Adipocyte (in vitro differentiated cells): Measurements from ENCODE around the gene PEAR1.
A peak's percentile ranks its signal among the peaks of the same experiment; 100 is the strongest.

Source experiments
- DNase-seq: peaks from one replicate; pipeline ENCODE4 v3.0.0-alpha.2; 2015; ENCODE audit warnings: low read depth
- H3K27me3 ChIP-seq: replicated peaks from 2 replicates; pipeline ENCODE4 v1.7.0; 2013; ENCODE audit warnings: mild to moderate bottlenecking, low read length, moderate library complexity; ENCODE audit not compliant: control insufficient read depth, insufficient read depth
- H3K36me3 ChIP-seq: 2 replicates; pipeline ENCODE4 v1.7.0; 2013; ENCODE audit warnings: low read length, mild to moderate bottlenecking, moderate library complexity; ENCODE audit not compliant: control insufficient read depth, insufficient read depth, severe bottlenecking
- H3K4me1 ChIP-seq: 2 replicates; pipeline ENCODE4 v1.7.0; 2013; ENCODE audit warnings: mild to moderate bottlenecking, low read length, moderate library complexity; ENCODE audit not compliant: control insufficient read depth, insufficient read depth
- H3K4me3 ChIP-seq: 2 replicates; pipeline ENCODE4 v1.7.0; 2013; ENCODE audit warnings: mild to moderate bottlenecking, low read length, moderate library complexity
- H3K9ac ChIP-seq: 2 replicates; pipeline ENCODE4 v1.7.0; 2013; ENCODE audit warnings: mild to moderate bottlenecking, low read length, moderate library complexity
- H3K9me3 ChIP-seq: 2 replicates; pipeline ENCODE4 v1.7.0; 2013; ENCODE audit warnings: mild to moderate bottlenecking, low read length, moderate library complexity; ENCODE audit not compliant: control insufficient read depth

Gene PEAR1

DNA sequence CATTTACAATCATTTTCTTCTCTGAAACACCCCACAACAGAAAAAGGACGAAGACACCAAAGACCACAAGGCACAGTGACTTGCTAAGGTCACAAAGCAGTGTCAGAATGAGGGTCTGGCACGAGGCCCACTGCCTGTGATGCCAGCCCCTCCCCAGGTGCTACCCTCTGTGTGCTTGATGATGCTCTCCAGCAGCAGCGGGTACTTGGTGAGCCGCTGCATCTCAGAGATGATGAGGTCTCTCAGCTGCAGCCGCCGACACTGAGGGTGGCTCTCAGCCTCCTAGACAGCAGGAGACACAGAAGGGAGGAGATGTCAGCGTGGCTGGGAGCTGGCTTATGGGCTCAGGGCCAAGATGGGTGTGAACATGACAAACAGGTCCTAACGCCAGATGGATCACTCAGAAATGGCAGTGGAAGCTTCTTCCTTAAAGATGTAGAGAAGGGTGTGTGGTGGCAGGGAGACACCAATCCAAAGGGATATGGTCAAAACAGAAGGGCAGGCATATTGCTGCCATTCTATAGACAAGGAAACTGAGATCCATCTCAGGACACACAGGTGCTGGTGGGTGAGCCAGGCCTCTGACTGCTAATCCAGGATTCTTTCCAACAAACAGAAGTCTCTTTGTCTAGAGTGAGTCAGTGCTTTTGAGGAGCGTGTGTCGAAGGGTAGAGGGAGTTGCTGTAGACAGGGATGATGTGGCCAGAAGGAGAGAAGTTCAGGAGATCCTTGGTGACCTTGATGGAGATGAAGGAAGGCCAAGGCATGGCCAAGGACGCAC is 52.6 kb downstream of the PEAR1 start:
- DNase-seq: no peak
- Histone ChIP-seq H3K36me3 (peaks cover 97% of the 10 kb centered on the region), H3K4me3 (no peak overlapping the region), H3K9me3 (no peaks in the 10 kb centered on the region), H3K9ac (no peak overlapping the region), H3K27me3 (no peaks in the 10 kb centered on the region), H3K4me1 (no peaks in the 10 kb centered on the region)

DNA sequence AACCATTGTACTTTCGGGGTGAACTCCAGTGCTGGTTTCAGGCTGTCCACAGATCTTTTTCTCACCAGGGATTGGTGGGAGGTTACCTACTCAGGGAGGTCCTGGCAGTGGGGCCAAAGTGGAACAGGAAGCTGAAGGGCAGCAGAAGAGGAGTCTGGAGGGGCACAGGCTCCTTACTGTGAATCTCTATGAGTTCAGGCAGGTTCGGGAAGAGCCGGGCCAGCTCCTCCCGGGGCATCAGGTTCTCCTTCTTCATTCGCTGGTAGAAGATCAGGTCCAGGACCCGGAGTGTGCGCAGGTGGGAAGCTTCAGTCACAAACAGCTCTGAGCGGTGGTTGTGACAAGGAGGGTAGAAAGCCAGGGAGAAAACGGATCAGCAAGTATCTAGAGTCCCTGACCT is 53.6 kb downstream of the PEAR1 start:
- Histone ChIP-seq H3K9ac (no peak overlapping the region), H3K27me3 (no peaks in the 10 kb centered on the region), H3K4me3 (no peak overlapping the region), H3K9me3 (no peaks in the 10 kb centered on the region), H3K4me1 (no peaks in the 10 kb centered on the region), H3K36me3 (peaks cover 97% of the 10 kb centered on the region)
- no peak for DNase-seq

DNA sequence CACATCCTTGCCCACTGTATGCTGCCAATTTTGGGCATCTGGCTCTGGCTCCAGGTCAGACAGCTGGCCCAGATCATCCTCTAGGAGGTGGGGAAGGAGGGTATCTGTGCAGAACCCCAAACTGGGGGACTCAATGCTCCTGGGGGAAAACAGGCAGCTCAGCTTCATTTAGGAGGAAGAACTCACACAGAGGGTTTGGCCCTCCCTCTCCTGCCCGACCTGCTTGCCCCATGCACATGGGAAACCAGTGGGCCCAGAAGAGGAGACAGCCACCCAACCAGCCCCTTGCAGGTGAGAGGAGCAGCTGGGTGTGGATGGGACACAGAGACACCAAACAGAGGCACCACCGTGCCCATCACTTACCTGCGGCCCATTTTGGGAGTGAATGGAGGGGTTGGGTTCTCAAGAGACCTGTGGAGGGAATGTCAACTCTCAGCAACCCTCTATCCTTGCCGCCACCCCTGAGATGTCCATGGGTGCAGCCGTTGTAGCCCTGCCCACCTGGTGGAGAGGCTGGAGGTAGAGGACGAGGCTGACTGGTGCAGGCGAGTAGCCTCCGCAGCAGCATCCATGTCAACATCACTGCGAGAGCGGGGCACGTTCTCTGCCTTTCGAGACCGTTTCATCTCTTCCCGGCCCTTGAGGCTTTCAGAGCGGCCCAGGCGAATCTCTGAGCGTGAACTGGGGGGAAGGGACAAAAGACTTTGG is 54.5 kb downstream of the PEAR1 start:
- Histone ChIP-seq H3K4me3 (no peak overlapping the region), H3K9ac (no peak overlapping the region), H3K27me3 (no peaks in the 10 kb centered on the region), H3K9me3 (no peaks in the 10 kb centered on the region), H3K4me1 (no peaks in the 10 kb centered on the region), H3K36me3 (peaks cover 97% of the 10 kb centered on the region)
- DNase-seq: no peak

GRCh38 chr1:156948708-156949107 is 55.2 kb downstream of the PEAR1 start:
- no peaks in the 10 kb centered on the region for H3K9me3 ChIP-seq
- DNase-seq: no peak
- H3K9ac ChIP-seq: no peak overlapping the region
- H3K27me3 ChIP-seq: no peaks in the 10 kb centered on the region
- peaks cover 98% of the 10 kb centered on the region for H3K36me3 ChIP-seq
- no peak overlapping the region for H3K4me3 ChIP-seq
- H3K4me1 ChIP-seq: no peaks in the 10 kb centered on the region

DNA sequence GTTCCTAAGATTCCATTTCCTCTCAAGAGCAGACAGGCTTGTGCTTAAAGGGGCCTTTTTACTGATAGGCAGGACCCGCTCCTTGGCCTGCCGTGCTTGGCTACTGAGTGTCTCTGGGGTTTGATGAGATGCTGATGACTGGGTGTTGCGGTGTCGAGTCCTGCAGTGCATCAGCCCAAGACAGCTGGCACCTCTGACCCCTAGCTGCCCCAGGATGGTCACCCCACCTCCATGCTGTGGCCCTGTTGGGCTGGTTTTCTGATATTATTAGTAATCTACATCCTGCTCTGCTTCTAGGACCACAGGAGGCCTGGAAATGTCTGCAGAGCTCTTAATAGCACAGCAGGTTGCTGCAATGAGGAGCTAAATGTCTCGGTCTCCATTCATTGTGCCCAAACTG is 55.6 kb downstream of the PEAR1 start:
- Histone ChIP-seq H3K27me3 (no peaks in the 10 kb centered on the region), H3K4me1 (no peaks in the 10 kb centered on the region), H3K4me3 (no peak overlapping the region), H3K9ac (no peak overlapping the region), H3K9me3 (no peaks in the 10 kb centered on the region), H3K36me3 (peaks cover 96% of the 10 kb centered on the region)
- DNase-seq: no peak

DNA sequence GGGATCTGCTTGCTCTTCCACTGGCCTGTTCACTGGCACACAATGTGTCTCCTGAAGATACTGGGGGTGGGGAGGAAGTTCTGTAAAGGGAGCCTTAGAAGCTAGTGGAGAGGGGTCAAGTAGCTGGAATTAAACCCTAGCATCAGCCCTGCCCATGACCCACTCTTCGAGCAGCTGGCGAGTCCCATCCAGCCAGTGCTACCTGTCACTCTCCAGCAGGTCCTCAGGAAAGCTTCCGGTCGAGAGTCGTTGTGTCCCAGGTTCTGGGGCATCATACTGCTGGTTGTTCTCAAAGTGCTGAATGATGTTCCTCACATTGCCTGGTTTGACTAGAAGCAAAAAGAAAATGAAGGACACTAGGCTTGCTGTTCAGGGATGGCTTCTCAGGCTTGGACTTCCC is 57.9 kb downstream of the PEAR1 start:
- no peaks in the 10 kb centered on the region for H3K27me3 ChIP-seq
- no peak overlapping the region for H3K4me3 ChIP-seq
- no peaks in the 10 kb centered on the region for H3K9me3 ChIP-seq
- peaks cover 94% of the 10 kb centered on the region for H3K36me3 ChIP-seq
- H3K9ac ChIP-seq: no peak overlapping the region
- H3K4me1 ChIP-seq: no peaks in the 10 kb centered on the region
- no peak for DNase-seq

DNA sequence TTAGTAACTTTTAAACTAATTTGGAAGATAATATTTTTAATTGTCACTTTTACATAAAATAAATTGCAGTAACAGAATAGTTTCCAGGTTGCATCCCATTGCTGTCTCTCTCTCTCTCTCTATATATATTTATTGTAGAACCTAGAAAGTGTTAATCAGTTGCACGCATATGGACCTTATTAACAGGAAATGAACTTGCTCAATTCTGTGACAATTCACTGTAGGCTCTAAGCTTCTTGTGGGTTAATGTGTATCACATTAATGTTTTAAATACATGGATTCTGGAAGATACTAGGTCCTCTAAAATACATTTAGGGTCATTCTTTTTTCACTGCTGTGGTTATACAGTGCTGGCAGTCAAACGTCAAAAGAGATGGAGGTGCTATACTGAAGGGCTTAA is 60.1 kb downstream of the PEAR1 start:
- DNase-seq: no peak
- H3K27me3 ChIP-seq: no peaks in the 10 kb centered on the region
- H3K9ac ChIP-seq: no peak overlapping the region
- H3K4me3 ChIP-seq: no peak overlapping the region
- H3K4me1 ChIP-seq: no peaks in the 10 kb centered on the region
- no peaks in the 10 kb centered on the region for H3K9me3 ChIP-seq
- H3K36me3 ChIP-seq: peaks cover 95% of the 10 kb centered on the region

- no peaks in the 10 kb centered on the region for H3K27me3 ChIP-seq
- H3K9me3 ChIP-seq: no peaks in the 10 kb centered on the region
- peaks cover 93% of the 10 kb centered on the region for H3K36me3 ChIP-seq
- H3K4me3 ChIP-seq: no peak overlapping the region
- no peaks in the 10 kb centered on the region for H3K4me1 ChIP-seq
- no peak for DNase-seq
- H3K9ac ChIP-seq: no peak overlapping the region
These were observed 62.8 kb downstream of the PEAR1 start for GRCh38 chr1:156956333-156956732.

- no peaks in the 10 kb centered on the region for H3K27me3 ChIP-seq
- H3K4me3 ChIP-seq: no peak overlapping the region
- H3K9ac ChIP-seq: no peak overlapping the region
- H3K4me1 ChIP-seq: no peaks in the 10 kb centered on the region
- peaks cover 90% of the 10 kb centered on the region for H3K36me3 ChIP-seq
- no peak for DNase-seq
- H3K9me3 ChIP-seq: no peaks in the 10 kb centered on the region
These were observed 64.1 kb downstream of the PEAR1 start for GRCh38 chr1:156957634-156958033.

GRCh38 chr1:156958247-156958714 is 64.8 kb downstream of the PEAR1 start:
- Histone ChIP-seq H3K36me3 (peaks cover 90% of the 10 kb centered on the region), H3K27me3 (no peaks in the 10 kb centered on the region), H3K4me3 (no peak overlapping the region), H3K4me1 (no peaks in the 10 kb centered on the region), H3K9me3 (no peaks in the 10 kb centered on the region), H3K9ac (no peak overlapping the region)
- DNase-seq: no peak

- DNase-seq: peak; percentile 16
These were observed 65.9 kb downstream of the PEAR1 start for GRCh38 chr1:156959414-156959813.

More at GRCh38 chr1:156959414-156959813, 65.9 kb downstream of the PEAR1 start:
- Histone ChIP-seq H3K36me3 (peaks cover 94% of the 10 kb centered on the region), H3K4me3 (no peak overlapping the region), H3K9ac (no peak overlapping the region), H3K9me3 (no peaks in the 10 kb centered on the region), H3K27me3 (no peaks in the 10 kb centered on the region), H3K4me1 (no peaks in the 10 kb centered on the region)
